NOMO-1 treated with DMSO at 0.1 percent for 48 hours (cell line): Measurements from ENCODE around the gene KRT16.
"Not testable (repeated sequence)": the region's sequence is repeated elsewhere in the genome, so short reads cannot be mapped to it uniquely, and the experiment has no call there.

Experiments
- DNase-seq: peaks from one replicate; lab custom pipeline; 2025; ENCODE audit not compliant: unreplicated experiment; lab: John Stamatoyannopoulos, UW

KRT16 gene

DNA sequence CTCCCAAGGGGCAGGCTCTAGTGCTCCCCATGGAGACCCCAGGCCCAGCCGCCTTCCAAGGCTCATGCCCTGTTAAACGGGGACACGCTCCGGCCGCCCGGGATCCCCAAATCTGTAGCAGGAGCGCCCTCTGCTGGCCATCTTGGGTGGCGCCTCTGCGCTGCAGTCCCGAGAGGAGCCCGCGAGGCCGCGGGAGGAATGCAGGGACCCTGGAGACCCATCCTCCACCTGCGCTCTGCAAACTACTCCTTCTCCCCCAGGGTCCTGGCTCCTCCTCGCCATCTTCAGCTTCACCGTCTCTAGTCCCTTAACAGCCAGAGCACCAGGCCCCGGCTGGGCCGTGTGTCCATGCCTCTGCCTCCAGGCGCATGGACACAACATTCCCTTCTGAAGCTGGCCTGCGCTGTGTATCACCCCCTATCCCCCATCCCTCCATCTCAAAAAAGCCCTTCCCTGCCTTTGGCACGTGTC is 35.4 kb upstream of the KRT16 start:
- DNase-seq: peak; percentile 65

DNA sequence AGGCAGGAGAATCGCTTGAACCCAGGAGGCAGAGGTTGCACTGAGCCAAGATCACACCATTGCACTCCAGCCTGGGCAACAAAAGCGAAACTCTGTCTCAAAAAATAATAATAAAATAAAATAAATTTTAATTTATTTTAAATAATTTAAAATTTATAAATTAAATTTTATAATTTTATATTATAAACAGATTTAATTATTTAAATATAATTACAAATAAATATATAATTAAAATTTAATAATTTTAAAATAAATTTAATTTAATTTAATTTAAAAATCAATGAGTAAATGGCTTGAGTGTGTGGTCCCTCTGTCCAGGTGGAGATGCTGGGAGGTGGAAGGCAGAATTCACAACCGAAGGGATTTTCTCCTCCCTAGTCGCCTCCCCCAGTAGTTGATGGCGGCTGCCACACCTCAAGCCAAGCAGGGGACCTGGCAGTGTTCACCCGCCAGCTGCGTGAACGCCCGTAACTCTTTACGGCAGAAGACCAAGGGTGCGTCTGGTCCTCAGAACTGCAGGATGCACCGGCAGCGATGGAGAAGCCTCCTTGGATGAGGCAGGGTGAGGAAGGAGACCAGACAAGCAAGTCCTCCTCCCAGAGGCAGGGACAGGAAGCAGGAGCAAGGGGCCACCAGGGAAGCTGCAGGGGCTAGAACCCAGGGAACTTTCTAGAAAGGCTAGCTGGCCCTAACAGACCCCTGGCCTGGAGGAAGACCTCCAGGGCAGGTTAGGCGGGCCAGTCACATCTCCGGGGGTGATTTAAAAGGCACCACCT is 34.7 kb upstream of the KRT16 start:
- no peak for DNase-seq

DNA sequence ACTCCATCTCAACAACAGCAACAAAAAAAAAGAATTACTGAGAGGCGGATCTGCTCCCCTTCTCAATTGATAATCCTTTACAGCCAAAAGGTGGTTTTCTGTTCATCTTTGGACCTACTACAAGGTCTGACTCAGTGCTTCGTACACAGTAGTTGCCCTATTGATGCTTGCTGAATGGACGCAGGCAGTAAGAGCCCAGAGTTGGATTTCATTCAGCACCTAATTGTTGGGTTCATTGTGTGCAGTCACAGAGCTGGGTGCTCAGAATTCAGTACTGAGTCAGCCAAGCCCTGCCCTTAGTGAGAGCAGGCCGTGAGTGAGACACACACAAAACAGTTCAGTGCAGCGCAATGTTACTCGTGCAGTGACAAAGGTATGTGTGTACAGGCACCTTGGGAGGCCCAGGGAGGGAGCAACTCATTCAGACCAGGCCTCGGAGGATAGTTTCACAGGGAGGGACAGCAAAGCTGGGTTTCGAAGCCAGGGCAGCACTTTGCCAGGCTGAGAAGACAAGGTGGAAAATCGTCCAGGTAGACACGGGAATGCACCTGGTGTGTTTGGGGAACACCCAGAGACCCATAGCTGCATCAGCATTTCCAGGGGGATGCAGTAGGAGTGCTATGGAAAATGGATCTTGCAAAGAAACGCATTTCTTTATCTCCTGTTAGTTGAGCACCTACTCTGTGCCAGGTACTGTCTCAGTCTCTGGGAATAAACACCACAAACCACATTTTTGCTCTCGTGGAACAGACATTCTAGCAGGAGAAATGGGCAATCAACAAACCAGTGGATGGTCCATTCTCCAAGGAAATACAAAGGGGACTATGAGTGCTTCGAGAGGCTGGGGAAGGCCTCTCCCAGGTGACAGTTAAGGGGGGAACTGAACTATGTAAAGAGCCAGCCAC is 29.9 kb upstream of the KRT16 start:
- DNase-seq: no peak

DNA sequence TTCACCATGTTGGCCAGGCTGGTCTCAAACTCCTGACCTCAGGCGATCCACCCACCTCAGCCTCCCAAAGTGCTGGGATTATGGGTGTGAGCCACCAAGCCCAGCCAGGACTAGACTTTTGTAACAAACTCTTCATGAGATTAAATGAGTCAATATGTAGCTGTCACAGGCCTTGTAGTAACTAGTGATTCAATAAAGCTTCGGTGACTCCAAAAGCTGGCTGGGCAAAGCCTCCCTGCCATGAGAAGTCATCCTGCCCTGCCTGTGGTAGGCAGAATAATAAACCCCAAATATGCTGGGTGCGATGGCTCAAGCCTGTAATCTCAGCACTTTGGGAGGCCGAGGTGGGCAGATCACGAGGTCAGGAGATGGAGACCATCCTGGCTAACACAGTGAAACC is 28.0 kb upstream of the KRT16 start:
- not testable (repeated sequence) for DNase-seq

DNA sequence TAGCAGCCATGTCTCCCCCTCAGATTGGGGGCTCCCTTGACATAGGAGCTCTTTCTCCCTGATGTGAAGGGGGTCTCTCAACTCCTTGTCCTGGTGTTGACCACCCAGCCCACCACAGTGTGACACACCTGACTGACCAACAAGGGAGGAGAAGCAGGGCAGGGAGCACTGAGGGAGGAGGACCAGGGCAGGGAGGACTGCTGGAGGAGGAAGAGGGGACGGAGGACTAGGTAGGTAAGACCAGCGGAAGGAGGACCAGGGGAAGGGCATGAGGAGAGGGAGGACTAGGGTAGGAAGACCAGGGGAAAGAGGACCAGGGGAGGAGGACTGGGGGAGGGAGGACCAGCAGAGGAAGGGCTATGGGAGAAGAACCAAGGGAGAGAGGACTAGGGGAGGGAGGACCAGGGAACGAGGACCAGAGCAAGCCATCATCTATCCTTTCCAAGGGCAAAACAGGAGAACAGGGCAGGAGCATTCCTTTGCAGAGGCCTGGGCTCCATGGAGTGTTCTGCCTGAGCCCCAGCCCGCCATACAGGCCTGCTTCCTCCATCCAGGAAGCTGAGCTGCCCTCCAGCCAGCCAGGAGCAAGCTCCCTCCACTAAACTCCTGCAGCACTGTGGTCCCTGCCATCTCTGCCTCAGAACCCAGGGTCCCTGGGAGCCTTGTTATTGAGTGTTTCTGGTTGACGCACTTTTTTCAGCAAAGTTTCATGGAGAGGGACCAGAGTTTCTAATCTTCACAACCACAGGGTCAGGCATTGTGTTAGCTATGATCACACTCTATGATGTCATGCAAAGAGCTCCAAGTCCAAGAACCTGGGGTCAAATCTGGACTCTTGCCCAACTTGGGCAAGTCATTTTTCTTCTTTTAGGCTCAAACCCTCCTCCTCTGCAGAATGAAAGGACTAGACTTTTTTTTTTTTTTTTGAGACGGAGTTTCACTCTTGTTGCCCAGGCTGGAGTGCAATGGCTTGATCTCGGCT is 27.2 kb upstream of the KRT16 start:
- DNase-seq: no peak

DNA sequence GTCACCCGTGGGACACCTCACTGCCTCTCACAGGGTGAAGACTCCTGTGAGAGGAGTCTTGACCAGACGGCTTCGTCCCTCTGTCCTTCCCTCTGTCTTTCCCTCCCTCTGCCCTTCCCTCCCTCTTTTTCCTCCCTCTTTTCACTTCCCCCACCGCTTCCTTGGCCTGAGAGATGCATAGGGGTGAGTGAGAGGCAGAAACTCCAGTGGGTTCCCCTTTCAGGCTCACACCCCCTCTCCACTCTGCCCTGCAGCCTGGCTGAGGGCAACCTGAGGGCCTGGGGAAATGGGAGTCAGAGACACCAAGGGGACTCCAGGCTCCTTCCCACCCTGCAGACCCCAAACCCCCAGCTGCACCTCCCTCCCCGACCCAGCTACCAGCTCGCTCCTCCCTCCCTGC is 26.4 kb upstream of the KRT16 start:
- DNase-seq: no peak

DNA sequence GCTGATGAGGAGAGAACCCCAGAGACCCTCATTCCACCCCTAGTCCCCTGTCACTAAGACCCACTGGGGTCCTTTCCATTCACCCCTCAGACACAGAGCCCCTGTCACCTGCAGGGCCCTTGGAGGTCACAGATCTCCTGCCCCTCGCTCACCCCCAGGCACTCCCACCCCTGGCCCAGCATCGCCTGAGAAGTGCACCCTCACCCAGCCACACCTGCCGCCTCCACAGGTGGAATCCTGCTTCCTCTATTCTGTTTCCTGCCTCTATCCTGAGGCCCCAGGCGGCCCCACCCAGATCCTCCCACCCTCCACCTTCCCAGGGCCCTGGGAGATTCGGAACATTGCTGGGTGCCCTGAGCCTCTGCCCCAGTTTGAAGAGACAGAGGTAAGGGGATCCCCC is 25.6 kb upstream of the KRT16 start:
- DNase-seq: no peak

DNA sequence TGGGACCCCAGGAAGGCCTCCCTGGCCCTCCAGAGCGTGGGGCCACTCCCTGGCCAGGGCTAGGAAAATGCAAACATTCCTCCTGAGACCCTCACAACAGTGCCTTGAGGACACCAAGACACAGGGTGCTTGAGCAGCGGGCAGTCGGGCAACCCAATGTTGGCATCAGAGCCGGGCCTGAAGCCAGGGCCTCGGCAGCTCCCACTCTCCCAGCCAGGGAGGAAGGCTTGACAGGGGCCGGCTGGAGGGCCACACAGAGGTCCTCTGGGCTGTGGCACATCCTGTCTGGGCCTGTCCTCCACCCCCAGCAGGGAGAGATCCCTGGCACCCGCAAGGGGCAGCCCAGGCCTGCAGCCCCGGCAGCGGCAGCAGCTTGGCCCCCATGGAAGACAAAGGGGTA is 24.1 kb upstream of the KRT16 start:
- no peak for DNase-seq

DNA sequence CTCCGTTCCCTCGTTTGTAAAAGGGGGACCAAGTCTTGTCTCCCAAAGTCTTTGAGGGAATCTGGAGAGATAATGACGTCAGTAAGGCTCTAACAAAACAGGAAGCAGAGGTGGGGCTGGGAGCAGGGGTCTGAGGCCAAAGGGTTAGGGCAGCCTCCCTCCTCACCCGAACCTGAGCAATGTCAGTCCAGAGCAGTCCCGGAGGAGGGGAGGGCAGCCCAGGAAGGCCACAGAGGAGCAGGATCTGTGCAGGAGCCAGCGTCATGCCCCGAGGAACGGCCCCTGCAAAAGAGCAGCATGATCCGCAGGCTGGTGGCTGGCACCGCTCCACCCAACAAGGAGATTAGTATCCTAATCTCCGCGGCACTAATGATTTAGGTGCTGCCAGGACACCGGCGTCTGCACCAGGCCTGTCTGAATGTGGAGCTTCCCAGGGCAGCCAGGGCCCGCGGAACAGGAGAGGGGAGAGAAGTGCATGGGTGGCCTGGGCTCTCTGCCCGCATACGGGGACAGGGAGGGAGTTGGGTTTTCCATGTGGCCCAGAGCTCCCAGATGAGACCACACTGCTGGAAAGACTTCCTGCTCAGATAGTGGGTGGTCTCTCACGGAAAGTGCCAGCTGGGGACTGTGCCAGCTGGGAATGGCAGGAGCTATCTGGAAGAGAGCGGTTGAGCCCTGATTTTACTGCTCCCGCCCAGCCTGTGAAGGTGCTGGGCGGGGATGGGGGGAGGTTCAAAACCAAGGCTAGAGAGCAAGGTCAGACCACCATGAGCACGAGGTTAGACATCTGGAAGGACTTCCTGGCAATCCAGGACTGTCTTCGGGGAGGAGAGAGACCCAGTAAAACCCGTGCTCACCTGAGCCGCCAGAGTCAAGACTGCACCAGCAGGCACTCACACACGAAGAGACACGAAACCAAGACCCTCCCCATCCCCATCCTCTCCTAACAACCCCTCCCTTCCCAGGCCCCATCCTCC is 22.8 kb upstream of the KRT16 start:
- DNase-seq: no peak

DNA sequence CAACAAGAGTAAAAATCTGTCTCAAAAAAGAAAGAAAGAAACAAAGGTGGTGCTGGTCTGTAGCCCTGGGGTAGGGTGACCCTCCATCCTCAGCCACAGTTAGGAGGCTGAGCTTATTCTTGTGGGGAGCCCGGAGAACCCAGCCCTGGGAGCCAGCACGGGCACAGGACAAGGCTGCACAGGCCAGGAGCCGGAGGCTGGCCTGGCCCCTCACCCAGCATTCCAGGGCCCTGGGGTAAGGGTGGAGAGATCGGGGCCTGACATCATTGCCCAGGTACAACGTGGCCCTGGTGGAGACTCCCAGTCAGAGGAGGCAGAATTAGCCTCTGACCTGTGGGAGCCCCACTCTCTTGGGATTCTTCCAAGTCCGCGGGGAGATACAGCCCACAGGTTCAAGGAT is 22.1 kb upstream of the KRT16 start:
- no peak for DNase-seq

DNA sequence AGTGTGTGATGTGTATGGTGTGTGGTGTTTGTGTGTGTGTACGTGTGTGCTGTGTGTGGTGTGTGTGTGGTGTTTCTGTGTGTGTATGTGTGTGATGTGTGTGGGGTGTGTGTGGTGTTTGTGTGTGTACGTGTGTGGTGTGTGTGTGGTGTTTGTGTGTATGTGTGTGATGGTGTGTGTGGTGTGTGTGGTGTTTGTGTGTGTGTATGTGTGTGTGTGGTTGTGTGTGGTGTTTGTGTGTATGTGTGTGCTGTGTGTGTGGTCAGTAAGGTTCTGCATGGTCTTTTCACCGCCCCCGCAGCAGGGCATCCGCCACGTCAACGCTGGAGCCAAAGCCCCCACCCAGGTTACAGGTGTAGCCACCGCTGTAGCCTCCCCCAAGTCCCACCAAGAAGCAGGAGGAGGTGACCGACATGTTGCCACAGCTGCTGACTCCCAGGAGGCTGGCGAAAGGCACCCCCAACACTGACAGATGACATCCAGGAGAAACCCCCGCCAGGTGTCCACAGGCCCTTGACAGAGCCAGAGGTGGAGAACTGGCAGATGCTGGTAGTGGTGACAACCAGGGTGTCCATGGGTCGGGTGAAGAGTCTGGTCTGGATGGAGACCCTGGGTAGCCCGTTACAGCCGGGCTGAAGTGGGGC is 21.1 kb upstream of the KRT16 start:
- no peak for DNase-seq

DNA sequence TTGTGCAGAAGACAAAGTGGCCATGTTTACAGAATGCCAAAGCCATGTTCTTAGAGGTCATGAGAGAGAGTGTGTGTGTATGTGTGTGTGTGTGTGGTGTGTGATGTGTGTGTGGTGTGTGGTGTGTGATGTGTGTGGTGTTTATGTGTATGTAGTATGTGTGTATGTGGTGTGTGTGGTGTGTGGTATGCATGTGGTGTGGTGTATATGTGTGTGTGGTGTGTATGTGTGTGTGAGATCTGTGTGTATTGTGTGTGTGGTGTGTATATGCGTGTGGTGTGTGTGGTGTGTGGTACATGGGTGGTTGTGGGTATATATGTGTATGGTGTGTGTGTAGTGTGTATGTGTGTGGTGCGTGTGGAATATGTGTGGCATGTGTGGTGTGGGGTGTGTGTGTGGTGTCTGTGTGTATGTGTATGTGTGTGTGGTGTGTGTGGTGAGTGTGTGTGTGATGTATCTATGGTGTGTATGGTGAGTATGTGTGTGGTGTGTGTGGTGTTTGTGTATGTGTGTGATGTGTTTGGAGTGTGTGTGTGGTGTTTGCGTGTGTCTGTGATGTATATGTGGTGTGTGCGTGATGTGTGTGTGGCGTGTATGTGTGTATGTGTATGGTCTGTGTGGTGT is 20.0 kb upstream of the KRT16 start:
- no peak for DNase-seq

DNA sequence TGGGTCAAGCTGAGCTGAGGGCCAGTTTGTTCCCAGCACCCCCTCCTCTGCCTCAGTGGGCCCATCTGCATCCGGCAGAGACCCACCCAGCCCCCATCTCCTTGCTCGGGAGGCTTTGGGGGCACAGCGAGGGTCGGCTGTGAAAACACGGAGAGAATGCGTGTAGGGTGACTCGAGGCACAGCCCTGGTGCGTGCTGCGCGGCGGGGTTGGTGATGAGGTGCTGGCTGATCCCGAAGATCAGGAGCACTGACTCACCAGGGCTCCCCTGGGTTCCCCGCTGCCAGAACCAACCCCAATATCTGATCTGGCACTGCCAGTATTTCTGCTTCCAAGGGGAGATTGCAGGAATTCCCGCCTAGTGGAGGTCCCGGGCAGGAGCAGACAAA is 19.3 kb upstream of the KRT16 start:
- DNase-seq: no peak

DNA sequence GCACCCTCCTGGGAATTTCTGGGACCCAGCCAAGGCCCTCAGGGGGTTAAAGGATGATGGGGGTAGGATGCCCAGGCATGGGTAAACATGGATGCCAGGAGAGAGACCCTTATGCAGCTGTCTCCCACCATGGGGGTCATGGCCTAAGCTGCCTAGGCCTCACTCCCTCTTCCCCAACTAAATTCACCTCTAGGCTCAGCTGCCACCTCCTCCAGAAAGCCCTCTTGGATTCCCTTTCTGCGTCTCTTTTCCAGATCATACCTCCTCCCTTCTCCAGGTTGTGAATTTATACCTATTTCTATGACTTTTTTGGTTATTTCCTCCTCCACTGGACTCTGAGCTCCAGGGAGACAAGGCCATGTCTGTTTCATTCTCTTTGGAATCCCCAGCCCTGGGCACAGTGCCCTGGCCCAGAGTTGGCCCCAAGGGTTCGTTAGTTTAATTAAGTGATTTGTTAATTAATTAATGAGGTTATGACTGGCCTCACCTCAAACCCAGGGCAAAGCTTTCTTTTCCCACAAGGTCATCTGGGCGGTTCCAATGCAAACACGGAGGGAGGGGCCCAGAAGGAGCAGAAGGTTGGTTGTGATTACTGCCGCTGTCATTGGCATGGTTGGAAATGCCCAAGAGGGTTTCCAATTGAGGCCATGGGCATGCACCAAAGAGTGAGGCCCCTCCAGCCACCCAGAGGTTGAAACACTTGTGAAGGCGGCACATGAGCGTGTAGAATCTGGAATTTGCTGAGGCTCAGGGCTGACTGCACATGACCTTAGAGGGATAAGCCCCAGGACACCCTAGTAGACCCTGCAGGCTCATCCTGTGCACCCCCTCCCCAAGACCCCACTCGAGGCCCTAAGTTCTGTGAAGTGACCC is 18.7 kb upstream of the KRT16 start:
- no peak for DNase-seq

DNA sequence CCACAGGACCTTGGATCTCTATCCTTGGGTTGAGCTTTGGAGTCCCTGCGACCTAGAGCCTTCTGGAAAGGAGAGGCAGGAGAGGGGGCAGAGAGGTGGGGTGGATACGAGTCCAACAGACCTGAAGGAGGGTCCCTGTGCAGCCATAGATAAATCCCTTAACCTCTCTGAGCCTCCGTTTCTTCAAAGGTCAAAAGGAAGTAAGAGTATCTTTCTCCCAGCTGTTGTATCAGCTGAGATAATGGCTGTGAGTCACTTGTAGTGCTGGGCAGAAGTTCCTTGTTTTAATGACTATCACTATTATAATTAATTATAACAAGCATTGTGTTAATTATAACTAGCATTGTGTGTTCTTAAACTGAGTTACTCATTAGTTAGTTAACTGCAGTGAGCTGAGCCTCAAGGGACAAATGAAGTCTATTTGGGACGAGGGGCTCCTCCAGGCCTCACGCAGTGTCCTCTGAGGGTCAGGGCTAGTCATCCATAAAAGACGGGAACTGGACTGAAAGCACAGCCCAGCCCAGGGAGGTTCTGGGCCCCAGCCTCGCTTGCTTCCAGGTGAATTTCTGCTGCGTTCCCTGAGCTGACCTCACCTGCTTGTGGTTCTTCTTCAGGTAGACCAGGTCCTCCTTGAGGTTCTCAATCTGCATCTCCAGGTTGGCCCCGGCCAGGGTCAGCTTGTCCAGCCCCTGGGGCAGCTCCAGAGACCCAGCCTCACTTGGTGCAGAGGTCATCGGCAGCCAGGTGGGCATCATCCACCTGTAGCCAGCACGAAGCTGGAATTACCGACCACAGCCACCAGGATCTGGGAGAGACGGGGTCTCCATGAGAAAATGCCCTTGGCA is 17.5 kb upstream of the KRT16 start:
- DNase-seq: peak; percentile 10

DNA sequence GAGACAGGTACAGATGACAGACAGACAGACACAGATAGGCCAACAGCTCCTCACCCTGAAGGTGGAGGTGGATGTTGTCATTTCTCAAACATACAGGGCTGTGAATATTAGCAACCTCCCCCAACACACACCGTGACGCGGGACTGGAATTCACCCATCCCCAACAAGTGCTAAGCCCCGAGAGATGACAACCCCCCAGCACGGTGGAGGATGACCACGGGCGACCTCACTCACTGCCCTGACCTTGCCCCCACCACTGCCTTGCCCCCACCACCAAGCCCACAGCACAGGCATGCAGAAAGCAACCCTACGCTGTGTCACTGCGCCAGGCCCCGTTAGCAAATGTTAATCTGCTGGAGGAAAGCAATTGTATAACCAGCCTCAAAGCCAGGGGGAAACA is 16.7 kb upstream of the KRT16 start:
- no peak for DNase-seq

DNA sequence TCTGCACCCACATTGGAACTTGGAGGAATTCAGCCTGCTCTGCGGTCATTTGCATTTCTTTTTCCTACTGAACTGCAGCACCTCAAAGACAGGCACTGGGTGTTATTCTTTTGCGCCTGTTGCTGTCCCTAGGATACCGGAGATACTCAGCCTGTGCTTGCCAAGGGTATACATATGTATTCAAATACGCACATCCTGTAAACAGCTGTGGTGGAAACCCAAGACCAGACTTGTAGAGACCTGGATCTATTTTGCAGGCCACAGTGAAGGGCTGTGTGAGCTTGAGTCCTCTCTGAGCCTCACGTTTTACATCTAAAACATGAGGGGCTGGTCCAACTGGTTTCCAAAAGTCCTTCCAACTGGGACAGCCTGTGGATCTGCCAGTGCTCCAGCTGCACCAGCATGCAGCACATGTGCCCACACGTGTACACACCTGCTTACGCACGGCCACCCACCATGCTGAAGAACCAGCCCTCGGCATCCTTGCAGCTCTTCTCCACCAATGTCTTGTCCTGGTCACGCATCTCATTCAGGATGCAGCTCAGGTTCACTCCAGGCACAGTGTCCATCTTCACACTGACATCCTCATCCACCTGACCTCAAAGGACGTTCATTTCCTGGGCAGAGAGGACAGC is 16.2 kb upstream of the KRT16 start:
- DNase-seq: not testable (repeated sequence)
